Transverse colon (tissue), 4 donors: Measurements from ENCODE around the gene TMC7. TPM values are rescaled to one million over a fixed set of nuclear protein-coding genes. Genes with fewer than 3 reads are reported as not detected.
"Not testable (repeated sequence)": the region's sequence is repeated elsewhere in the genome, so short reads cannot be mapped to it uniquely, and the experiment has no call there.

ENCODE experiments used
- DNase-seq: peaks from one replicate; pipeline ENCODE4 v3.0.0-alpha.2; 2019
- H3K27ac ChIP-seq, 4 donors: fragments of 200-600 bp; sonication (generic); 2 replicates each; pipeline ENCODE4 v1.5.1; 2016 to 2018; ENCODE audit warnings: inconsistent platforms in 4 of 4
- H3K27me3 ChIP-seq: fragments of 200-600 bp; sonication (generic); 2 replicates; pipeline ENCODE4 v1.5.1; 2017; ENCODE audit warnings: inconsistent platforms
- H3K36me3 ChIP-seq, 4 donors: fragments of 200-600 bp; sonication (generic); 2 replicates each; pipeline ENCODE4 v1.5.1; 2017 to 2019; ENCODE audit warnings: inconsistent platforms in 4 of 4
- H3K4me1 ChIP-seq, 4 donors: fragments of 200-600 bp; sonication (generic); 2 replicates each; pipeline ENCODE4 v1.5.1; 2017 to 2020; ENCODE audit warnings: inconsistent platforms in 4 of 4
- H3K4me3 ChIP-seq, 4 donors: fragments of 200-600 bp; sonication (generic); 1 replicate in 1 of 4; 2 replicates in 3 of 4; pipeline versions ENCODE4 v1.5.1 to v1.6.1; 2017 to 2019; ENCODE audit warnings: inconsistent platforms in 4 of 4
- H3K9me3 ChIP-seq, 2 donors: fragments of 200-600 bp; sonication (generic); 2 replicates each; pipeline ENCODE4 v1.5.1; 2017 to 2019; ENCODE audit warnings: inconsistent platforms in 2 of 2
- CTCF ChIP-seq, 5 experiments: fragments of 200-600 bp in 3 of 5; fragments of 450-650 bp in 2 of 5; sonication (generic) in 3 of 5; IDR thresholded peaks; 1 replicate in 2 of 5; 2 replicates in 3 of 5; pipeline ENCODE4 v1.5.1; 2016 to 2017; ENCODE audit warnings: antibody characterized with exemption in 5 of 5, inconsistent platforms in 3 of 5, mild to moderate bottlenecking in 2 of 5, moderate library complexity in 1 of 5
- EP300 ChIP-seq: sonication (generic); formaldehyde crosslinking; IDR thresholded peaks from one replicate; pipeline ENCODE4 v1.6.1; 2017; ENCODE audit warnings: antibody characterized with exemption, low read depth
- POLR2A ChIP-seq: fragments of 450-650 bp; IDR thresholded peaks from one replicate; pipeline ENCODE4 v1.6.1; 2016; ENCODE audit warnings: antibody characterized with exemption, mild to moderate bottlenecking, moderate library complexity
- POLR2AphosphoS5 ChIP-seq, 3 donors: sonication (generic); formaldehyde crosslinking; IDR thresholded peaks; one replicate each; pipeline ENCODE4 v1.6.1; 2016; ENCODE audit warnings: antibody characterized with exemption in 3 of 3
- WGBS, 2 donors: methylation state at CpG; one replicate each; pipeline ENCODE4 v1.1.5; 2018; ENCODE audit warnings: low coverage in 1 of 2; 5-methylcytosine and 5-hydroxymethylcytosine counted together
- in situ Hi-C, 4 donors: fragments of 200-750 bp; cut with MboI; loops; one replicate each; pipeline versions ENCODE4 v1.15.0 to v1.15.1; 2017; ENCODE audit warnings: low sequenced_read_pairs in 3 of 4, low pct_ligation_motif_present in 1 of 4, low pct_unique_long_range_greater_than_20kb in 1 of 4
- intact Hi-C: fragments of 100-400 bp; cut with DNase I; formaldehyde crosslinking; loops from one replicate; pipeline ENCODE4 v1.15.1; 2023; ENCODE audit warnings: low total_unique reads
- total RNA-seq, 4 donors: library from RNA; depleted of rRNA; stranded (reverse); fragments of >200 nt; gene quantifications; one replicate each; pipeline ENCODE4 v1.1.0, GENCODE V29; 2016

TMC7 gene
- total RNA-seq, 4 donors from 2014 or later: 4.4 to 9.7 (median 6.2) TPM

- Histone ChIP-seq H3K27ac (peak overlapping the region; percentile 68 to 77 (median 77)), H3K4me3 (peak overlapping the region; percentile 12 to 61 (median 50)), H3K4me1 (peaks cover 0 to 14% (median 5%) of the 10 kb centered on the region in 4 donors), H3K27me3 (peaks cover 7% of the 10 kb centered on the region), H3K9me3 (no peaks in the 10 kb centered on the region), H3K36me3 (no peaks in the 10 kb centered on the region)
- in situ Hi-C loops: no loop called here
- intact Hi-C loops: no loop called here
- no peak for DNase-seq
- TF ChIP-seq EP300 (no peak), POLR2AphosphoS5 (IDR thresholded peaks at IDR 0.05) (no peak), POLR2A (no peak), CTCF (IDR thresholded peaks at IDR 0.05) (no peak)
- 63 to 66% methylated on average over 8 to 11 of the region's 11 CpGs for WGBS, 2 donors
Observed at GRCh38 chr16:18984435-18985005, 786 bp downstream of the TMC7 start.

- H3K9me3 ChIP-seq, H3K4me3 ChIP-seq, H3K27ac ChIP-seq, H3K27me3 ChIP-seq, H3K36me3 ChIP-seq, intact Hi-C loops, DNase-seq, in situ Hi-C loops: not testable (repeated sequence)
- 83 to 91% methylated on average over 1 of the region's 1 CpG for WGBS, 2 donors
- H3K4me1 ChIP-seq: peaks cover 0 to 17% (median 5%) of the 10 kb centered on the region in 4 donors
Observed at GRCh38 chr16:18985256-18985655, 1.5 kb downstream of the TMC7 start.

GRCh38 chr16:18991731-18992130 is 8.0 kb downstream of the TMC7 start:
- H3K27ac ChIP-seq, intact Hi-C loops, in situ Hi-C loops, H3K36me3 ChIP-seq, DNase-seq, H3K27me3 ChIP-seq, H3K9me3 ChIP-seq, H3K4me3 ChIP-seq: not testable (repeated sequence)
- WGBS, 2 donors: 92 to 96% methylated on average over 6 to 9 of the region's 9 CpGs
- H3K4me1 ChIP-seq: peaks cover 0 to 28% (median 5%) of the 10 kb centered on the region in 4 donors

- H3K36me3 ChIP-seq, intact Hi-C loops, H3K9me3 ChIP-seq, DNase-seq, H3K27ac ChIP-seq, H3K4me3 ChIP-seq, in situ Hi-C loops, H3K27me3 ChIP-seq: not testable (repeated sequence)
- WGBS, 2 donors: 63 to 80% methylated on average over 2 to 3 of the region's 3 CpGs
- H3K4me1 ChIP-seq: peaks cover 7 to 40% (median 15%) of the 10 kb centered on the region in 4 donors
Observed at GRCh38 chr16:18993531-18993930, 9.8 kb downstream of the TMC7 start.

- H3K9me3 ChIP-seq, in situ Hi-C loops, intact Hi-C loops, H3K36me3 ChIP-seq, DNase-seq, H3K4me3 ChIP-seq, H3K27me3 ChIP-seq: not testable (repeated sequence)
- peak overlapping the region in 1 of 4 donors; percentile 68 for H3K27ac ChIP-seq
- 72 to 85% methylated on average over 7 of the region's 7 CpGs for WGBS, 2 donors
- peaks cover 7 to 42% (median 18%) of the 10 kb centered on the region in 4 donors for H3K4me1 ChIP-seq
Observed at GRCh38 chr16:18994181-18994580, 10.4 kb downstream of the TMC7 start.

- in situ Hi-C loops, DNase-seq, H3K4me3 ChIP-seq, H3K27me3 ChIP-seq, intact Hi-C loops, H3K36me3 ChIP-seq, H3K9me3 ChIP-seq: not testable (repeated sequence)
- Histone ChIP-seq H3K27ac (peak overlapping the region; percentile 48 to 68 (median 56)), H3K4me1 (peaks cover 7 to 41% (median 18%) of the 10 kb centered on the region in 4 donors)
- 79% methylated on average over 7 to 12 of the region's 12 CpGs for WGBS, 2 donors
Observed at GRCh38 chr16:18995406-18995805, 11.7 kb downstream of the TMC7 start.

GRCh38 chr16:18996536-18996935 is 12.8 kb downstream of the TMC7 start:
- H3K4me3 ChIP-seq, in situ Hi-C loops, DNase-seq, intact Hi-C loops, H3K36me3 ChIP-seq, H3K9me3 ChIP-seq, H3K27me3 ChIP-seq: not testable (repeated sequence)
- Histone ChIP-seq H3K4me1 (peaks cover 7 to 41% (median 18%) of the 10 kb centered on the region in 4 donors), H3K27ac (peak overlapping the region in 3 of 4 donors; percentile 48 to 86 (median 55))
- 82 to 84% methylated on average over 5 to 9 of the region's 9 CpGs for WGBS, 2 donors

GRCh38 chr16:18997001-18997400 is 13.3 kb downstream of the TMC7 start:
- intact Hi-C loops, H3K27me3 ChIP-seq, in situ Hi-C loops, H3K9me3 ChIP-seq, H3K36me3 ChIP-seq, DNase-seq, H3K4me3 ChIP-seq: not testable (repeated sequence)
- 90 to 94% methylated on average over 9 of the region's 9 CpGs for WGBS, 2 donors
- Histone ChIP-seq H3K27ac (peak overlapping the region; percentile 5 to 86 (median 70)), H3K4me1 (peaks cover 7 to 41% (median 18%) of the 10 kb centered on the region in 4 donors)
